OCI-LY1 (cell line): ENCODE measurements around the gene AAK1.
"Not testable (repeated sequence)": the region's sequence is repeated elsewhere in the genome, so short reads cannot be mapped to it uniquely, and the experiment has no call there.

Source experiments
- H2AFZ ChIP-seq: fragments of 200-600 bp; sonication (generic), shearing (Covaris generic); 2 replicates; pipeline ENCODE4 v1.6.0; 2014; ENCODE audit warnings: antibody characterized with exemption, mild to moderate bottlenecking, low read length
- H3F3A ChIP-seq: fragments of 200-600 bp; sonication (generic), shearing (Covaris generic); 2 replicates; pipeline ENCODE4 v1.6.0; 2014; ENCODE audit warnings: mild to moderate bottlenecking, antibody characterized with exemption, low read length, moderate library complexity; ENCODE audit not compliant: insufficient read depth
- H3K27ac ChIP-seq: fragments of 200-600 bp; sonication (generic); 2 replicates; pipeline ENCODE4 v1.5.1; 2014; ENCODE audit warnings: low read length, mixed run types, mild to moderate bottlenecking, low read depth; ENCODE audit not compliant: poor library complexity, severe bottlenecking
- H3K27me3 ChIP-seq: fragments of 200-600 bp; sonication (generic); 2 replicates; pipeline ENCODE4 v1.6.0; 2014; ENCODE audit warnings: antibody characterized with exemption, mild to moderate bottlenecking, low read length, moderate library complexity; ENCODE audit not compliant: insufficient read depth
- H3K36me3 ChIP-seq: fragments of 200-600 bp; sonication (generic); 2 replicates; pipeline ENCODE4 v1.6.1; 2014; ENCODE audit warnings: mild to moderate bottlenecking, antibody characterized with exemption, low read length, moderate library complexity, mixed read lengths; ENCODE audit not compliant: insufficient read depth
- H3K4me1 ChIP-seq: fragments of 200-600 bp; sonication (generic); 2 replicates; pipeline ENCODE4 v1.5.1; 2014; ENCODE audit warnings: mild to moderate bottlenecking, low read length, moderate library complexity; ENCODE audit not compliant: insufficient read depth, severe bottlenecking
- H3K4me2 ChIP-seq: fragments of 200-600 bp; sonication (generic), shearing (Covaris generic); 2 replicates; pipeline ENCODE4 v1.6.1; 2014; ENCODE audit warnings: low read length
- H3K4me3 ChIP-seq: fragments of 200-600 bp; sonication (generic); 2 replicates; pipeline ENCODE4 v1.5.1; 2014; ENCODE audit warnings: low read length, low read depth, mild to moderate bottlenecking, mixed read lengths; ENCODE audit not compliant: poor library complexity, severe bottlenecking
- H3K79me2 ChIP-seq: fragments of 200-600 bp; shearing (Covaris generic); 2 replicates; pipeline ENCODE4 v1.6.1; 2016; ENCODE audit warnings: mixed run types, low read length, mixed read lengths; ENCODE audit not compliant: insufficient read depth
- H3K9ac ChIP-seq: fragments of 200-600 bp; sonication (generic), shearing (Covaris generic); 2 replicates; pipeline ENCODE4 v1.6.1; 2014; ENCODE audit warnings: mild to moderate bottlenecking, low read length, mixed read lengths
- H3K9me2 ChIP-seq: fragments of 200-600 bp; sonication (generic), shearing (Covaris generic); 2 replicates; pipeline ENCODE4 v1.6.1; 2014; ENCODE audit warnings: low read depth, mild to moderate bottlenecking, low read length, mixed read lengths
- H3K9me3 ChIP-seq: fragments of 200-600 bp; shearing (Covaris generic); 2 replicates; pipeline ENCODE4 v1.6.1; 2014; ENCODE audit warnings: low read length, mixed read lengths
- H4K20me1 ChIP-seq: fragments of 200-600 bp; sonication (generic), shearing (Covaris generic); 2 replicates; pipeline ENCODE4 v1.6.0; 2016; ENCODE audit warnings: mild to moderate bottlenecking, low read length; ENCODE audit not compliant: insufficient read depth
- EZH2 ChIP-seq: fragments of 200-600 bp; sonication (generic), shearing (Covaris generic); IDR thresholded peaks from 2 replicates; pipeline ENCODE4 v1.8.0; 2017; ENCODE audit warnings: borderline replicate concordance, mixed run types, mild to moderate bottlenecking, antibody characterized with exemption, low read length, moderate library complexity, mixed read lengths
- TF ChIP-seq, protein P1 (sequence below): fragments of 200-600 bp; sonication (generic), shearing (Covaris generic); IDR thresholded peaks from 2 replicates; pipeline ENCODE4 v1.5.1; 2017; ENCODE audit warnings: mild to moderate bottlenecking, antibody characterized with exemption, low read length, moderate library complexity, mixed read lengths

AAK1 gene

DNA sequence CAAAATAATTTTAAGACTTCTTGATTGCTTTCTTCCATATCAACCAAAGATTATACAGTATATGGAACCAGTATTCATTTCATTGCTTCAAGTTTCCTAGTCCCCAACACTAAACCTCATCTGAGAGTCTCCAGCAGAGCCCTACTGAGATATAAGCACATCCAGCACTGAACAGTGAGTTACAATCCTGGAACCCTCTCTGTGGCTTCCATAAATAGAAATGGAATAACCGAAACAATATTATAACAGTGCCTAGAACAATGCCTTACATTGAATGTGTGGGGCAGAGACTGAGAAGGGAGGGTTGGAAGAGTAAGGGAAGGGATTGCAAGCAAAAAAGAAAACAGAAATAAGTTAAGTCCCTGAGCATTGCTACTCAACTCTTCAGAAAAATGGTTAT lies 18.9 kb downstream of the AAK1 start:
- Histone ChIP-seq H3K4me3 (no peak overlapping the region), H2AFZ (no peak overlapping the region), H3F3A (no peaks in the 10 kb centered on the region), H3K9ac (no peak overlapping the region), H3K27me3 (no peaks in the 10 kb centered on the region), H3K27ac (no peak overlapping the region), H3K4me2 (no peak overlapping the region), H3K9me3 (no peaks in the 10 kb centered on the region), H3K9me2 (no peaks in the 10 kb centered on the region), H3K36me3 (peaks cover 5% of the 10 kb centered on the region), H3K4me1 (peaks cover 5% of the 10 kb centered on the region), H4K20me1 (no peaks in the 10 kb centered on the region), H3K79me2 (0 out of 2 replicates have a peak, but pooled peaks cover 6% of the 10 kb centered on the region)
- TF ChIP-seq, protein P1, sequence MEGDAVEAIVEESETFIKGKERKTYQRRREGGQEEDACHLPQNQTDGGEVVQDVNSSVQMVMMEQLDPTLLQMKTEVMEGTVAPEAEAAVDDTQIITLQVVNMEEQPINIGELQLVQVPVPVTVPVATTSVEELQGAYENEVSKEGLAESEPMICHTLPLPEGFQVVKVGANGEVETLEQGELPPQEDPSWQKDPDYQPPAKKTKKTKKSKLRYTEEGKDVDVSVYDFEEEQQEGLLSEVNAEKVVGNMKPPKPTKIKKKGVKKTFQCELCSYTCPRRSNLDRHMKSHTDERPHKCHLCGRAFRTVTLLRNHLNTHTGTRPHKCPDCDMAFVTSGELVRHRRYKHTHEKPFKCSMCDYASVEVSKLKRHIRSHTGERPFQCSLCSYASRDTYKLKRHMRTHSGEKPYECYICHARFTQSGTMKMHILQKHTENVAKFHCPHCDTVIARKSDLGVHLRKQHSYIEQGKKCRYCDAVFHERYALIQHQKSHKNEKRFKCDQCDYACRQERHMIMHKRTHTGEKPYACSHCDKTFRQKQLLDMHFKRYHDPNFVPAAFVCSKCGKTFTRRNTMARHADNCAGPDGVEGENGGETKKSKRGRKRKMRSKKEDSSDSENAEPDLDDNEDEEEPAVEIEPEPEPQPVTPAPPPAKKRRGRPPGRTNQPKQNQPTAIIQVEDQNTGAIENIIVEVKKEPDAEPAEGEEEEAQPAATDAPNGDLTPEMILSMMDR, result no peak
- no peak for TF ChIP-seq EZH2

DNA sequence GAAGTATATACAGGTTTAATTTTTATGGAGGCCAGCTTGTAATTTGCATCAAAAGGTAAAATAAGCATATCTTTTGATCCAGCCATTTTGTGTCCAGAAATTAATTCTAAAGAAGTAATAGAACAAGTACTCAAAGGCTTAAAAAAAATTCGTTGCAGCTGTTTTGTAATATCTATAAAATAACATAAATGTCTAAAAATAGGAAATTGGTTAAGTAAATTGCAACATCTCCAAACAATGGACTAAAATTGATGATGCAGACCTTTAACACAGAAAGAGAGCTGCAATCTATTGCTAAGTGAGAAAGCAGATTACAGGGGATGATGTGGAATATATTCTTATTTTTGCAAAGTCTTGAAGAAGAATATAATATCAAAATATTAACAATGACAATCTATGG lies 19.4 kb downstream of the AAK1 start:
- Histone ChIP-seq H3F3A (no peaks in the 10 kb centered on the region), H3K27ac (no peak overlapping the region), H3K36me3 (peaks cover 5% of the 10 kb centered on the region), H3K4me2 (no peak overlapping the region), H4K20me1 (no peaks in the 10 kb centered on the region), H3K4me3 (no peak overlapping the region), H3K9ac (no peak overlapping the region), H2AFZ (no peak overlapping the region), H3K27me3 (no peaks in the 10 kb centered on the region), H3K9me3 (no peaks in the 10 kb centered on the region), H3K4me1 (peaks cover 5% of the 10 kb centered on the region), H3K79me2 (0 out of 2 replicates have a peak, but pooled peaks cover 6% of the 10 kb centered on the region), H3K9me2 (no peaks in the 10 kb centered on the region)
- TF ChIP-seq, protein P1, result no peak
- no peak for TF ChIP-seq EZH2

DNA sequence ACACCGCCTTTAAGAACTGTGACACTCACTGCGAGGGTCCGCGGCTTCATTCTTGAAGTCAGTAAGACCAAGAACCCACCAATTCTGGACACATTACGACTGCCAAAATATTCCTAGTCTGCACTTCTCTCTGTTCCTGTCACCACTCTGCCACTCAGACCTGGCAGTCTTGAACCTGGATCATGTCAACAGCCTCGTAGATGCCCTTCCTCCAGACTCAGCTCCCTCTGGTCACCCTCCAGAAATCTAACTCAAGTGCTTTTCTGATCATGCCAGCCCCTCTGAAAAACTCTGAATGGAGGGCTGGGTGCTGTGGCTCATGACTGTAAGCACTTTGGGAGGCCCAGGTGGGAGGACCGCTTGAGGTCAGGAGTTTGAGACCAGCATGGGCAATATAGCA lies 20.3 kb downstream of the AAK1 start:
- Histone ChIP-seq H3K36me3 (peaks cover 5% of the 10 kb centered on the region), H3K27me3 (no peaks in the 10 kb centered on the region), H3K9me3 (no peaks in the 10 kb centered on the region), H3K27ac (no peak overlapping the region), H3K4me1 (no peaks in the 10 kb centered on the region), H4K20me1 (no peaks in the 10 kb centered on the region), H2AFZ (no peak overlapping the region), H3K4me2 (no peak overlapping the region), H3K9ac (no peak overlapping the region), H3K4me3 (no peak overlapping the region), H3K9me2 (no peaks in the 10 kb centered on the region), H3K79me2 (0 out of 2 replicates have a peak, but pooled peaks cover 6% of the 10 kb centered on the region), H3F3A (no peaks in the 10 kb centered on the region)
- TF ChIP-seq, protein P1, result no peak
- no peak for TF ChIP-seq EZH2

DNA sequence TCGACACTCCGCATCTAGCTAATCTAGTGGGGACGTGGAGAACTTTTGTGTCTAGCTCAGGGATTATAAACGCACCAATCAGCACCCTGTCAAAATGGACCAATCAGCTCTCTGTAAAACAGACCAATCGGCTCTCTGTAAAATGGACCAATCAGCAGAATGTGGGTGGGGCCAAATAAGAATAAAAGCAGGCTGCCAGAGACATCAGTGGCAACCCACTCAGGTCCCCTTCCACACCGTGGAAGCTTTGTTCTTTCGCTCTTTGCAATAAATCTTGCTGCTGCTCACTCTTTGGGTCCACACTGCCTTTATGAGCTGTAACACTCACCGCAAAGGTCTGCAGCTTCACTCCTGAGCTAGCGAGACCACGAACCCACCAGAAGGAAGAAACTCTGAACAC lies 20.7 kb downstream of the AAK1 start:
- not testable (repeated sequence) for H4K20me1 ChIP-seq, H3K9ac ChIP-seq, H3K79me2 ChIP-seq, H3F3A ChIP-seq, H2AFZ ChIP-seq, H3K4me2 ChIP-seq, H3K27ac ChIP-seq, H3K4me3 ChIP-seq, H3K9me2 ChIP-seq, H3K36me3 ChIP-seq, H3K27me3 ChIP-seq, H3K4me1 ChIP-seq, H3K9me3 ChIP-seq

DNA sequence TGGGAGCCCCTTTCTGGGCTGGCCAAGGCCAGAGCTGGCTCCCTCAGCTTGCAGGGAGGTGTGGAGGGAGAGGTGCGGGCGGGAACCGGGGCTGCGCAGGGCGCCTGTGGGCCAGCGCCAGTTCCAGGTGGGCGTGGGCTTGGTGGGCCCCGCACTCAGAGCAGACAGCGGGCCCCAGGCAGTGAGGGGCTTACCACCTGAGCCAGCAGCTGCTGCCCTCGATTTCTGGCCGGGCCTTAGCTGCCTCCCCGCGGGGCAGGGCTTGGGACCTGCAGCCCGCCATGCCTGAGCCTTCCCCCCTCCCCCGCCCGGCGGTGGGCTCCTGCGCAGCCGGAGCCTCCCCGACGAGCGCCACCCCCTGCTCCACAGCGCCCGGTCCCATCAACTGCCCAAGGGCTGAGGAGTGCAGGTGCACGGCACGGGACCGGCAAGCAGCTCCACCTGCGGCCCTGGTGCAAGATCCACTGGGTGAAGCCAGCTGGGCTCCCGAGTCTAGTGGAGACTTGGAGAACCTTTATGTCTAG lies 21.5 kb downstream of the AAK1 start:
- H3K9me3 ChIP-seq, H3K27me3 ChIP-seq, H3K9me2 ChIP-seq, H3K36me3 ChIP-seq, H3K4me1 ChIP-seq, H3K4me3 ChIP-seq, H3K79me2 ChIP-seq, H3K4me2 ChIP-seq, H3K27ac ChIP-seq, H4K20me1 ChIP-seq, H3K9ac ChIP-seq, H2AFZ ChIP-seq, H3F3A ChIP-seq: not testable (repeated sequence)
